K562 (cell line): ENCODE results near the gene MRPL32. TPM values are rescaled to one million over a fixed set of nuclear protein-coding genes. Genes with fewer than 3 reads are reported as not detected.
A peak's percentile ranks its signal among the peaks of the same experiment; 100 is the strongest.

ENCODE experiments used
- BRD9 ChIP-seq: fragments of 450-650 bp; IDR thresholded peaks from 2 replicates; pipeline ENCODE4 v1.6.1; 2018; ENCODE audit warnings: low read depth; ENCODE audit not compliant: partially characterized antibody
- CBFB ChIP-seq: sonication (generic); formaldehyde crosslinking; IDR thresholded peaks from 2 replicates; pipeline ENCODE4 v1.4.0; 2020; ENCODE audit warnings: mild to moderate bottlenecking, missing genetic modification reagents
- CBX2 ChIP-seq: fragments of 200-600 bp; sonication (generic); IDR thresholded peaks from one replicate; pipeline ENCODE4 v1.6.1; 2012; ENCODE audit warnings: mild to moderate bottlenecking, low read length, inconsistent platforms; ENCODE audit not compliant: insufficient read depth, poor library complexity, severe bottlenecking
- CXXC5 ChIP-seq: fragments of 250-450 bp; sonication (Bioruptor Pico); IDR thresholded peaks from 2 replicates; pipeline ENCODE4 v1.8.0; 2022; ENCODE audit warnings: inconsistent platforms, mild to moderate bottlenecking, moderate library complexity
- EP300 ChIP-seq: IDR thresholded peaks from 2 replicates; pipeline ENCODE4 v1.6.1; 2012; ENCODE audit warnings: low read length, improper control_type of control experiment
- EWSR1 ChIP-seq: fragments of 450-650 bp; IDR thresholded peaks from 2 replicates; pipeline ENCODE4 v1.6.1; 2018; ENCODE audit warnings: borderline replicate concordance, mild to moderate bottlenecking, low read depth, moderate library complexity; ENCODE audit not compliant: partially characterized antibody
- KDM2B ChIP-seq: fragments of 250-450 bp; sonication (Bioruptor Pico); IDR thresholded peaks from 2 replicates; pipeline ENCODE4 v1.8.0; 2021; ENCODE audit warnings: mild to moderate bottlenecking, moderate library complexity
- MTF1 ChIP-seq: fragments of 250-450 bp; sonication (Bioruptor Pico); IDR thresholded peaks from 2 replicates; pipeline ENCODE4 v1.9.0; 2021; ENCODE audit warnings: moderate library complexity, mild to moderate bottlenecking, inconsistent platforms, borderline replicate concordance
- NCOA2 ChIP-seq, 2 experiments: fragments of 450-650 bp; IDR thresholded peaks; 2 replicates each; pipeline ENCODE4 v1.6.1; 2018; ENCODE audit warnings: mild to moderate bottlenecking in 2 of 2, moderate library complexity in 1 of 2; ENCODE audit not compliant: partially characterized antibody in 2 of 2
- PCBP1 ChIP-seq: fragments of 200-400 bp; formaldehyde crosslinking; IDR thresholded peaks from 2 replicates; pipeline ENCODE4 v1.6.1; 2018; ENCODE audit warnings: mild to moderate bottlenecking, low read depth, low read length; ENCODE audit not compliant: poor library complexity, severe bottlenecking
- TAL1 ChIP-seq: fragments of 450-650 bp; IDR thresholded peaks from 2 replicates; pipeline ENCODE4 v1.6.1; 2016; ENCODE audit warnings: mild to moderate bottlenecking
- U2AF1 ChIP-seq: fragments of 200-400 bp; formaldehyde crosslinking; optimal IDR thresholded peaks from 2 replicates; pipeline ENCODE3; 2017; ENCODE audit warnings: mild to moderate bottlenecking, low read depth, low read length, moderate library complexity
- WHSC1 ChIP-seq: IDR thresholded peaks from one replicate; pipeline ENCODE4 v1.6.1; 2012; ENCODE audit warnings: low read length, control low read depth, inconsistent platforms
- ZFP36 ChIP-seq: fragments of 150-350 bp; IDR thresholded peaks from 2 replicates; pipeline ENCODE4 v1.6.1; 2018; ENCODE audit warnings: low read length, low read depth; ENCODE audit not compliant: partially characterized antibody
- ZNF133 ChIP-seq: fragments of 250-450 bp; sonication (Bioruptor Pico); IDR thresholded peaks from 2 replicates; pipeline ENCODE4 v1.4.0; 2020; ENCODE audit warnings: mild to moderate bottlenecking
- polyA plus RNA-seq, 8 experiments: library from polyadenylated mRNA; depleted of rRNA in 4 of 8; stranded (reverse) in 5 of 8; unstranded in 3 of 8; fragments of >200 nt; fragmentation: Nextera tagmentation in 2 of 8; fragmentation: Illumina TruSeq in 1 of 8; extraction: Ambion mirVana in 2 of 8; extraction: Trizol in 1 of 8; gene quantifications; 2 replicates each; pipeline versions ENCODE4 v1.2.1 to v1.2.3, GENCODE V29; 2011 to 2014; ENCODE audit warnings: inconsistent platforms in 1 of 8, missing spikeins in 1 of 8
- total RNA-seq, 7 experiments: library from RNA; depleted of rRNA in 6 of 7; stranded (reverse); fragments of >200 nt in 6 of 7; fragmentation: Illumina TruSeq in 2 of 7; extraction: Trizol in 2 of 7; gene quantifications; 2 replicates each; pipeline versions ENCODE4 v1.2.1 to v1.2.3, GENCODE V29; 2011 to 2021; ENCODE audit warnings: low replicate concordance in 1 of 7
- TF ChIP-seq, protein P1 (sequence below): fragments of 250-450 bp; sonication (Bioruptor Pico); IDR thresholded peaks from 2 replicates; pipeline ENCODE4 v1.5.0; 2021; ENCODE audit warnings: mild to moderate bottlenecking, borderline replicate concordance
- TF ChIP-seq, protein P2 (sequence below): sonication (generic); formaldehyde crosslinking; IDR thresholded peaks from 2 replicates; pipeline ENCODE4 v1.8.0; 2022; ENCODE audit warnings: mild to moderate bottlenecking, missing genetic modification reagents
- TF ChIP-seq, protein P3 (sequence below): fragments of 250-450 bp; sonication (Bioruptor Pico); IDR thresholded peaks from 2 replicates; pipeline ENCODE4 v1.5.0; 2021; ENCODE audit warnings: mild to moderate bottlenecking, moderate library complexity
- TF ChIP-seq, protein P4 (sequence below): sonication (generic); formaldehyde crosslinking; IDR thresholded peaks from 2 replicates; pipeline ENCODE4 v1.8.0; 2023; ENCODE audit warnings: mild to moderate bottlenecking, missing genetic modification reagents

Gene MRPL32
- total and polyA plus RNA-seq, 9 of the 15 experiments (the other 6 are each of a cell fraction or from before 2014, with no cell fraction given) = 75.5 to 351 (median 138) TPM

DNA sequence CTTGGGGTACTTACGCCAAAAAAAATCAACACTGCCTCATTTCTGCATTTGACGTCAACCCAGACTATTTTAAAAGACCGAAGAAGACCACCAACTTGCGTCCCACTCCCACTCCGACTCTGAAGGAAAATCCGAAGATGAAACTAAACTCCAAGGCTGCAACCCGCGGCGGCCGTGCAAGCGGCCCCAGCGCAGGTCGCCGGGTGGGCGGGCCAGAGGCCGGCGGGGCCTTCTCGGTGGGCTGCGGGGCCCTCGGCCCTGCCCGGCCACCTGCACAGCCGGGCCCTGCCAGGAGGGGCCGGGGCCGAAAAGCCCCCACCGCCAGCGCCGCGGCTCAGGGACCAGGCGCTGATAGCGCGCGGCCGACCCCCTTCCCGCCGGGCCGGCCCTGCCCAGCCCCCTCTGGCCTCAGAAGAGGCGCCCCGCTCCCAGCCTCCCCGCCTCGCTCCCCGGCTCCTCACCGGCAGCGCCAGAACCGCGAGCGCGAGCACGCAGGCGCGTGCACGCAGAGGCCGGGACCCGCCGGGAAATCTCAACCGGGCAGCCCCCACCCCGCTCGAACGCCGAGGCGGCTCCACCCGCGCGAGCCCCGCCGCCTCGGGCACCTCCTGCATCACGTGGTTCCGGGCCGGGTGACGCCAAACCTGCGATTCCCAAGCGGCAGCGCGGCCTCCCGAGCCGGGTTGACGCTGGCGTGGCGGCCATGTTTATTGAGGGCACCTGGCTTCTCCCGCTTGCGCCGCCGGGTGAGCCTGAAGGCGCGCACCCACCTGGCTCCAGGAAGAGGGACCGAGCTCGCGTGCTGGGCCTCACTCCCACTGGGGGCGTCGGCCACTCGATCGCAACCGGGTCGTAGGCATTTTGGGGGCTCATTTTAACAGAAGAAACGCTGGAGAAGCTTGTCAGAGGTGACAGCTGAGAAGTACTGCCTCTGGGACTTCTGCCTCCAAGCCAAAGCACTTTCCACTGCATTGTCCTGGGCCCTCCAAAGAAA, 20.4 kb upstream of the MRPL32 start, which contains the start of gene C7orf25 (continued):
- TF ChIP-seq, protein P1, sequence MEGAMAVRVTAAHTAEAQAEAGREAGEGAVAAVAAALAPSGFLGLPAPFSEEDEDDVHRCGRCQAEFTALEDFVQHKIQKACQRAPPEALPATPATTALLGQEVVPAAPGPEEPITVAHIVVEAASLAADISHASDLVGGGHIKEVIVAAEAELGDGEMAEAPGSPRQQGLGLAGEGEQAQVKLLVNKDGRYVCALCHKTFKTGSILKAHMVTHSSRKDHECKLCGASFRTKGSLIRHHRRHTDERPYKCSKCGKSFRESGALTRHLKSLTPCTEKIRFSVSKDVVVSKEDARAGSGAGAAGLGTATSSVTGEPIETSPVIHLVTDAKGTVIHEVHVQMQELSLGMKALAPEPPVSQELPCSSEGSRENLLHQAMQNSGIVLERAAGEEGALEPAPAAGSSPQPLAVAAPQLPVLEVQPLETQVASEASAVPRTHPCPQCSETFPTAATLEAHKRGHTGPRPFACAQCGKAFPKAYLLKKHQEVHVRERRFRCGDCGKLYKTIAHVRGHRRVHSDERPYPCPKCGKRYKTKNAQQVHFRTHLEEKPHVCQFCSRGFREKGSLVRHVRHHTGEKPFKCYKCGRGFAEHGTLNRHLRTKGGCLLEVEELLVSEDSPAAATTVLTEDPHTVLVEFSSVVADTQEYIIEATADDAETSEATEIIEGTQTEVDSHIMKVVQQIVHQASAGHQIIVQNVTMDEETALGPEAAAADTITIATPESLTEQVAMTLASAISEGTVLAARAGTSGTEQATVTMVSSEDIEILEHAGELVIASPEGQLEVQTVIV (CRISPR knock-in tag) = no peak
- TF ChIP-seq EP300 = no peak
- no peak for TF ChIP-seq TAL1
- TF ChIP-seq, protein P2, sequence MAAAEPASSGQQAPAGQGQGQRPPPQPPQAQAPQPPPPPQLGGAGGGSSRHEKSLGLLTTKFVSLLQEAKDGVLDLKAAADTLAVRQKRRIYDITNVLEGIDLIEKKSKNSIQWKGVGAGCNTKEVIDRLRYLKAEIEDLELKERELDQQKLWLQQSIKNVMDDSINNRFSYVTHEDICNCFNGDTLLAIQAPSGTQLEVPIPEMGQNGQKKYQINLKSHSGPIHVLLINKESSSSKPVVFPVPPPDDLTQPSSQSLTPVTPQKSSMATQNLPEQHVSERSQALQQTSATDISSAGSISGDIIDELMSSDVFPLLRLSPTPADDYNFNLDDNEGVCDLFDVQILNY (CRISPR knock-in tag) = no peak
- TF ChIP-seq ZFP36 = no peak
- TF ChIP-seq EWSR1 = no peak
- no peak for TF ChIP-seq ZNF133
- no peak for TF ChIP-seq CBX2
- TF ChIP-seq U2AF1 = peak; percentile 86
- TF ChIP-seq BRD9 = no peak
- TF ChIP-seq CXXC5 (CRISPR knock-in tag) = peak; percentile 100
- TF ChIP-seq WHSC1 = no peak
- TF ChIP-seq CBFB (CRISPR knock-in tag) = no peak
- TF ChIP-seq PCBP1 = peak; percentile 86
- no peak for TF ChIP-seq NCOA2 (IDR thresholded peaks at IDR 0.05; ENCODE audit: partially characterized antibody in 2 of 2)
- TF ChIP-seq, protein P3, sequence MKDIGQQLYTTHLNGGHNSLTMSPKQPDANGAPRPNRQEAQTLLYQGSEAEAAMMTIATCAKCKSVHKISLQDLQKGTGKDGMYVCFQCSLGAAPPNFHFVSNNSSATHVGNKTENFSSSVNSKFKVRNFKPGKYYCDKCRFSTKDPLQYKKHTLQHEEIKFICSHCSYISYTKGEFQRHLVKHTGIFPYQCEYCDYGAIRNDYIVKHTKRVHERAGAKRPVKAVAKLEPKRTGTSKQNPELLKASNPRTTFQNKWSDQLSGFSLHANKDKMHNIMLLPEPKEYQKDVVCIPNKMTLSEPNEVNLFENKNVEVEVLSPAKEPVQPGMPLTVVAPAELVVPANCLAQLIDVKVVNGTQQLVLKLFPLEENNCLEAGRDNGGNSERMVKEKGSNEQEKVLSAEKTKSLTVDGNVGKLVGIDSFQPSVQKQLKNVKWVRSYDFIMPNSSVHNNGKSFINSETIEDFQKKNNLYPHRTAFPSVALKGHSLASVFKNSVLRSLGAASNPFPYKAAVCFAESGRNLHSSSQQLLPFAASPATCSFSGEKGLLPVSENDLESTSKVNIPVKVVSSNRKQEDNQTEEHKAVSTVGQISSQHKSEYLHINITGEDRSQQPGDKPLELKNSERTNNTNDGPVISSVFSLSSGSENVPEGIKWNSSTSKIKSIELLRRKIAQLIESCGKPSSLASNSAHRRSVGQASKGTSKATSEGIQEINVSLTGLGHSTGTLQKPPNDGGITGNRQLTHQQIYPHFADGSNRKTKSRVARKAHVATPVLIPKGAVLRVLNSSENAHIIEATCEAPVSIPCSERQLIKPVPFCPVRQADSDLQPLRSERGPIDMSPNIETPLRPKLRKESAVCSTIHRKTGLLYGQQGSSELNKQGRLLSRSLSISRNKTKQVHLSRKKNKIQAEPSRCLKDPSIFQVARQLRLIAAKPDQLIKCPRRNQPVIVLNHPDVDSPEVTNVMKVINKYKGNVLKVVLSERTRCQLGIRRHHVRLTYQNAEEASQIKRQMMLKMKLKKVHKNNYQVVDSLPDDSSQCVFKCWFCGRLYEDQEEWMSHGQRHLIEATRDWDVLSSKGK (CRISPR knock-in tag) = no peak
- TF ChIP-seq, protein P4, sequence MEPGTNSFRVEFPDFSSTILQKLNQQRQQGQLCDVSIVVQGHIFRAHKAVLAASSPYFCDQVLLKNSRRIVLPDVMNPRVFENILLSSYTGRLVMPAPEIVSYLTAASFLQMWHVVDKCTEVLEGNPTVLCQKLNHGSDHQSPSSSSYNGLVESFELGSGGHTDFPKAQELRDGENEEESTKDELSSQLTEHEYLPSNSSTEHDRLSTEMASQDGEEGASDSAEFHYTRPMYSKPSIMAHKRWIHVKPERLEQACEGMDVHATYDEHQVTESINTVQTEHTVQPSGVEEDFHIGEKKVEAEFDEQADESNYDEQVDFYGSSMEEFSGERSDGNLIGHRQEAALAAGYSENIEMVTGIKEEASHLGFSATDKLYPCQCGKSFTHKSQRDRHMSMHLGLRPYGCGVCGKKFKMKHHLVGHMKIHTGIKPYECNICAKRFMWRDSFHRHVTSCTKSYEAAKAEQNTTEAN = no peak
- TF ChIP-seq KDM2B (CRISPR knock-in tag) = no peak
- TF ChIP-seq MTF1 (CRISPR knock-in tag) = no peak
